HG03558 (cell line): ENCODE data around the gene KMT2D.

Experiments
- ATAC-seq: cut with Tn5 transposase; IDR thresholded peaks from one replicate; pipeline ENCODE4 v1.9.1; 2021; ENCODE audit warnings: moderate number of reproducible peaks; ENCODE audit not compliant: unreplicated experiment; ENCODE audit errors: extremely low read depth

KMT2D gene

GRCh38 chr12:49060237-49061156, at the start of gene KMT2D:
TSS of gene KMT2D (minus strand) at chr12:49060794. CDS start at chr12:49055324, 5,470 bp downstream.
- ATAC-seq: no peak

- ATAC-seq: no peak
Measured at GRCh38 chr12:49109641-49110463, 49.3 kb upstream of the KMT2D start.

GRCh38 chr12:49108958-49109404, 48.4 kb upstream of the KMT2D start:
- no peak for ATAC-seq

DNA sequence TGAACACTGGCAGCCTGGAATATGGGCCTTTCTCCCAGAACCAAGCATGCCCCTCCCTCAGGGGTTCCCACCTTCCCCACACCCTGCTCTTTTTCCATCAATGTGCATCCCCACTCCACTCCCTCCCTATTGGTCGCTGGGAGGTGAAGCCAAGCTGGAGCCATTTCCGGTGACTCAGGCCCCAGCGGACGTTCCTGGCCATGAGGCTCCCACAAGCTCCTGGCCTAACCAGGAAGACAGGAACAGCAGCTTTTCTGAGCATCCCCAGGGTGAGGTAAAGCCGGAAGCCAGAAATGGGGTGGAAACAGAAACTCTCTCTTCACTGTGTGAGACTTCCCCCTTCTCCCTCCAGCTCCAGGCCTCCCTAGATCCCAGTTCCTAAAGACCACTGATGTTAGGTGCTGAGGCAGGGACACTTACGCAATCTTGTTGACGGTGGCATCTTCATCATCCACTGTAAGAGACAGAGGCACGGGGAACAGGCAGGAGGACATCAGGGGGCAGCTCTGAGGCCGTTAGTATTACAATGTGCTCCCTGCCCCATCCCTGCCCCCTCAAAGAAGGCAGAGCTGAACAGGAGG, 45.0 kb upstream of the KMT2D start:
- no peak for ATAC-seq

GRCh38 chr12:49104822-49105221, 44.2 kb upstream of the KMT2D start:
- no peak for ATAC-seq

DNA sequence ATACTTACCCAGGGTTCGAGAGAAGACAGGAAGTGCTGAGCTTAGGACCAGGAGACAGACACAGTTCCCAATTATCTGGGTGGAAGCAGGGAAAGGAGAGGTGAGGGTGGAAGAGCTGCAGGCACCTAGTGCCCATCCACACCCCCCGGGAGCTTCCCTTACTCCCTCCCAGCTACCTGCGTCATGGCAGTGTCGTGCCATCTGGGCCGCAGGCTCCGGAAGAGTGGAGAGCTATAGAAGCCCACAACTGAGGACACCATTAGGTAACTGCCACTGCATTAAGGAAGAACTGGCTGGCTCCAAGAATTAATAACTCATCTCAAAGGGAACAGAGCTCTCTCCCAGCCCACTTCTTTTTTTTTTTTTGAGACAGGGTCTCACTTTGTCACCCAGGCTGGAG, 39.8 kb upstream of the KMT2D start:
- no peak for ATAC-seq

DNA sequence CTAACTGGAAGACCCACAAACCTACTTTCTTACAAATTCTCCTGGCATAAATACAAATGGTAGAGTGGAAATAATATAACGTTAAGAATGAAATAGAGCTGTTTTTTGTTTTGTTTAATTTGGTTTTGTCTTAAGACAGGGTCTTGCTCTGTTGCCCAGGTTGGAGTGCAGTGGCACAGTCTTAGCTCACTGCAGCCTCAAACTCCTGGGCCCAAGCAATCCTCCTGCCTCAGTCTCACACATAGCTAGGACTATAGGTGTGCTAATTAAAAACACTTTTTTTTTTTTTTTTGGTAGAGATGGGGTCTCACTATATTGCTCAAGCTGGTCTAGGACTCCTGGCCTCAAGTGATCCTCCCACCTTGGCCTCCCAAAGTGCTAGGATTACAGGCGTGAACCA, 38.1 kb upstream of the KMT2D start:
- no peak for ATAC-seq

DNA sequence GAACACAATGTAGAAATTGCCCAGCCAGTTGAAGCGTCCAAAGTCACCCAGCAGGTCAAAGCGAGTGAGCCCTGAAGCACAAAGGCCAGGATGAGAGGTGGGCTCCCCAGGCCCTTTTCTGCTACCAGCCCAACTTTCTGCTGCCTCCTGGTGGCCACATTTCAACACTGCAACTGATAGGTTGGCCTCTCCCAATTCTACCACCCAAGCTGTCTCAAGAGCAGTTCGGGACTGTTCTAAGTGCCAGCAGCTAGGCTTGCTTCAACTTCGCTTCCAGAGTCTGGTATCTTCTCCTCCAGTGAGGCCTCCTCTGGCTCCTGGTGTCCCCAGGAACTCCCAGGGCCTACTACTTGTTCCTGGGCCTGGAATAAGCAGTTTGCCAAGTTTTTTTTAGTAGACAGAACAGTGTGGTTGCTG, 37.4 kb upstream of the KMT2D start:
- ATAC-seq: no peak

DNA sequence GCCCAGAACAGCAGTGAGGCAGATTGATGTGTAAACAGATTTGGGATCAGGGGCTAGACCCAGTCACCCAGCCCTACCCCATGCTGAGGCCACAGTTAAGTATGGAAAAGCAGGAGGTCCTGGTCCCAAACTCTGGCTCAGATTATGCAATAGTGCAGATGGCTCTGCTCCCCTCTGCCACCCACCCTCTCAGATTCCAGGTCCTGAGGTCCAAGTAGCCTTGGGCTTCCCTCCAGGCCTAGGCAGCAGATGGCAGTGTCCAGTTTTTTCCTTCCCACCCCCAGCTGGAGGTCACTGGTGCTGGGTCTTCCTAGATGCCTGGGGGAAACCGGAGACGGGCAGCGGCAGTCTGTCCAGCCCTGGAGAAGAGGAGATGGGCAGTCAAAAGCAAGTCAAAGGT, 36.8 kb upstream of the KMT2D start:
- no peak for ATAC-seq

DNA sequence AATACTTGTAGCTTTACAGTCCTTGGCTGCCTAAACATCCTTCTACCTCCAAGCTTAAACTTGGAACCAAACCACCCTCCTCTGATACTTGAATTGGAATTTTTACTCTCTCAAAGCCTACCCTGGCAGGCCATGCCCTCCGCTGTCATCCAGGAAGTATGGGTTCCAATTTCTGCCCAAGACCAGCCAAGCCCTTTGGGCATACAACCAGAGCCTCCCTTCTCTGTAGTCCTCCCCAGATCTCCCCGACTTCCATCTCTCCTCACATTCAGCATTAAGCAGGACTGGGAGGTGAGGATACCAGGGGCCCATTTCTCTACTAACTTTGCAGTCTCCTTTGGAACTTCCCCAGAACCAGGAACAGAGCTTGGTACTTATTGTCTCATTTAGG, 34.4 kb upstream of the KMT2D start:
- no peak for ATAC-seq

DNA sequence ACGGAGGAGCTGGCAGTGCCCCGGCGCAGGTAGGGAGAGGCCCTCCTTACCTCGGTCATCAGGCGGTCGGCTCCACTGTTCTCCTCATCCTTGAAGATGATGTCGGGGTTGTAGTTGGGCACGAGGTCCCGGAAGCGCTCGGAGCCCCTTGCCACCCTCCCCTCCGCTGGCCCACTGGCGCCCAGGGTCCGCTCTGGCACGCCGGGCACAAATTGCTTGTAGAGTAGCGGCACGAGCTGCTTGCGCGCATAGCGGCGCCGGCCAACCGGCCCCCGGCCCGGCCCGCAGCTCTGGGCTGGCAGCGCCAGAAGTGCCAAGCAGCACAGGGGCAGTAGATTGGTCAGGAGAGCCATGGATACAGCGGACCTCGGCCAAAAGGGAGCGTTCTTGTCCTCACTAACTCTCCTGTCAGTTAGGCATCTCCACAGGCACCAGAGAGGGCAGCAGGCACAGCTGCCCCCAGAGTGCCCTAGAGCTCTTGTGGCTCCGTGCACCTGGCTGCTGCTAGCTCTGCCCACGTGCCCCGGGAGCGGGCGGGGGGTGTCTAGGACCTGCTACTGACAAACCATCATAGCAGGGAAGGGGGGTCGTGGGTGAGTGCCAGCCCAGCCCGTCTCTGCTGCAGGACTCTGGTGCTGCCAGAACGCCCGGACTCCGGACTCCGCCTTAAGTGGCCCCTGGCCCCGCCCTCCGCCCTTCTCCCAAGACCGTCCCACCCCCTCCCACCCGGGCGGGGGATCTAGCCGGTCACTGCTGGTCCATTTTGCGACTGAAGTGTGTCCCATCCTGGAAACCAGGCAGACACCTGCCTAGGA, 33.8 kb upstream of the KMT2D start, which contains the start of gene DHH:
TSS of gene DHH (minus strand) at position 642 of the 815 bp plus-strand sequence. CDS start at position 353, 289 bp downstream.
- ATAC-seq: no peak

DNA sequence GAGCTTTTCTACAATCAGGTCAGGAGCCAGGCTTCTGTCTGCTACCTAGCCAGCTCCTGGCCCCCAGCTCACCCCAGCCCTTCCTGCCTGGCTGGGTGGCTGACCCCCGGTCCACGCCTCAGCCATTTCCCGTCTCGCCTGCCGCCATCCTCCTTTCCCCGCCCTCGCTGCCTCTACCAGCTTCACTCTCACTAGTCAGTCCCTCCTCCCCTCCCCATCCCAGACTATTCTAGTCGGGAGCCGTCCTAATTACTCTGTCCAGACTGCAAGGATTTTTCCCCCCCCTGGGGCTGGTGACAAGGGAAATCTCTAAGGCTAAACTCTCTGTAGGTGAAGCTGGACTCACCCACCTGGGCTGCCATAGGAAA, 33.2 kb upstream of the KMT2D start:
- no peak for ATAC-seq

DNA sequence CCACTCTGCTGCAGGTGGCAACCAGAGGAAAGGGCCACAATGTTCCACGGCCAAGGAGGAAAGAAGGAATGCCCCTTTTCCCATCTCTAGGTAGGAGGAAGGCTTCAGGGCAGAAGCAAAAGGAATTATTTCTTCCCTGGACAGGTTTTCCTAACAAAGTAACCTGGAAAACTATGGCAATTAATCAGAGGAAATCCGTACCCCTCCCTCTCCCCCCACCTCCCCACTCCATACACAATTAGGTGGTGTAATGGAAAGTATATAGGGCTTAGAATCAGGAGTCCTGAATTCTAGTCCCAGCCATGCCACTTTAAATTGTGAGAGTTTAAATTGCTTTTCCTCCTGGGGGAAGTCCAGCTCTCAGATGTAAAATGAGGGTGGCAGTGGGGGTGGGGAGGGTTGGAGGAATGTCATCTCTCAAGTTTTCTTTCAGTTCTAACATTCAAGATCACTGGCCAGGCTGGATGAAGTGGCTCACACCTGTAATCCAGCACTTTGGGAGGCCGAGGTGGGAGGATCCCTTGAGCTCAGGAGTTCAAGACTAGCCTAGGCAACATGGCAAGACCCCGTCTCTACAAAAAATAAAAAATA, 32.3 kb upstream of the KMT2D start:
- no peak for ATAC-seq

GRCh38 chr12:49092086-49092815, 31.7 kb upstream of the KMT2D start:
- no peak for ATAC-seq

DNA sequence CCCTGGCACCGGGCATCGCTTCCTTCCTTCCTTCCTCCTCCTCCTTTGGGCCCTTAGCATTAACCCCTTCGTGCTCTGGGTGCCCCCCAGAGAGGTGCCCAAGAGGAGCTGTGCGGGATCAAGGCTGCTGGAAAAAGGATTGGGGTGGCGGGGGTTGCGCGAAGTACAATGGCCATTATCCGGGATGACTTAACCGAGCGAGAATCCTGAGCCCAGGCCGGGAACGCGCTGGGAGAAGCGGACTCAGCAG, 31.2 kb upstream of the KMT2D start:
- no peak for ATAC-seq

GRCh38 chr12:49091056-49091835, 30.7 kb upstream of the KMT2D start:
- ATAC-seq: no peak

DNA sequence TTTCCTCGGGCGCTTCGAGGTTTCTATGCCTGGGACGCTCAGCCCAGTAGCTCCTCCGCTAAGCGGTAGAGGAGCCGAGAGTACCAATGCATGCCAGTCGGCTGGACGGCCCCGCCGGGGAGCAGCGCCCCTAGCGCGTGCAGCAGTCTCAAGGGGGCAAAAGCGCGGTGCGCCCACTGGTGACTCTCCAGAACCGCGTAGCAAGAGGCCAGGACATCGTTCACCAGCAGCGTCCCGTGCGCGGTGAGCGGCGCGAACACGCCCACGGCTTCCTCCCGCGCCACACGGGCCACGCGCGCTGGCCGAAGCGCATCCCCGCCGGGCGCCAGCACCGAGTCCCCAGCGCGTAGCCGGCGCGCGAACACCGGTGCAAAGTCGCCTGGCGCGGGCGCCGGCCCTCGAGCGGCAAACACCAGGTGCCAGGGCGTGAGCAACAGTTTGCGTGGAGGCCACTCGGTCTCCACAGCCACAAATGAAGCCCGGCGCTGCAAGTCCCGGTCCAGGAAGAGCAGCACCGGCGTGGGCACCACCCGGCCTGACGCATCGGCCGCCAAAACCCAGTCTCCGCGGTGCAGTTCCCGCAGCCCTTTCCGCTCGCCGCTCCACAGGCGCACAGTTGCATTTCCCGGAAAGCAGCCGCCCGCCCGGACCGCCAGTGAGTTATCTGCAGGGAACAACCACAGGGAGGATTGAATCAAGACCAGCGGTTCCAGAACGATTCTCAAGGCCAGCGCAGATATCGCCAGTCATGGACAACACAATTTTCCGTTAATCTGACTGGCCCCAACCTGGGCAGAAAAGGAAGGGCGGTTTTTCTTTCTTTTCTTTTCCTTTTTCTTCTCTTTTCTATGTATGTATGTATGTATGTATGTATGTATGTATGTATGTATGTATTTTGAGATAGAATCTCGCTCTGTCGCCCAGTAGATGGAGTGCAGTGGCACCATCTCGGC, 29.5 kb upstream of the KMT2D start:
- no peak for ATAC-seq
